ENCODE measurements around the gene NIN.
"Not testable (repeated sequence)": the region's sequence is repeated elsewhere in the genome, so short reads cannot be mapped to it uniquely, and the experiment has no call there.

The NIN gene

DNA sequence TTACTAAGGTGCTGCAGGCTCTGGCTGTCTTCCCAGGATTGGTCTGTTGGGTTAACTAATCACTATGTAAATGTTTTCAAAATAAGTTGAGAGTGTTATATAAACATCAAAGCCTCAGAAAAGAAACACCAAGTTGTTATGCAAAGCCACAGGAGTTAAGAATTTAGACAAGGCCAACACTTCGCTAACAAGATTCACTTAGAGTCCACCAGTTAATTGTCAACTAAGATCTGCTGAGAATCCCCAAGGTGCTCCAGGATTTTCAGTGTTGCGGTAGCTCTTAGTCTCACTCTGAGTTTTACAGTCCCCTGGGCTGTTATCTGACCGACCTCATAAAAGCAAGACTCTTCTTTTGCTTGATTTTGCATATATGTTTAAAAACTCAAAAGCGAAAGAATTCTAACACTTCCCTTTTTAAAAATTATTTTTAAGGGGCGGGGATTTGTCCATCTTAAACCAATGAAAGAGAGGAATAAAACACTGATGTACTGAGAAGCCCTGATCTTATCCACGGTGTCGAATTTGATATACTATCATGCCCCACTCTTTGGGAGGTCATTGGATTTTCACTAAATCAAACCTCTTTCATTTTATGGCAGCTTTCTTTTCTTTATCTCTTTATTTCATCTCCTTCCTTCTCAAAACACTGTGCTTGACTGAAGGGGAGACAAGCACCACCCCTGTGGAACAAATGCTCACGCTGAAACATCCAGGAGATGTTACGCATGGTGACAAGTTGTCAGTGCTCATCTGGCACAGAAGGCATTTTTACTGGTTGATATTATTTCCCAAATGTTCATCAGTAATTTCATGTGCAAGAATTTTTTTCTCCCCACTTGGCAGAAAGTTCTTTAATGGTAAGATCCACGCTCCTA is 7.0 kb downstream of the NIN start:
- DNase-seq (ENCODE audit: low read depth): no peak
- TF ChIP-seq, protein P1, sequence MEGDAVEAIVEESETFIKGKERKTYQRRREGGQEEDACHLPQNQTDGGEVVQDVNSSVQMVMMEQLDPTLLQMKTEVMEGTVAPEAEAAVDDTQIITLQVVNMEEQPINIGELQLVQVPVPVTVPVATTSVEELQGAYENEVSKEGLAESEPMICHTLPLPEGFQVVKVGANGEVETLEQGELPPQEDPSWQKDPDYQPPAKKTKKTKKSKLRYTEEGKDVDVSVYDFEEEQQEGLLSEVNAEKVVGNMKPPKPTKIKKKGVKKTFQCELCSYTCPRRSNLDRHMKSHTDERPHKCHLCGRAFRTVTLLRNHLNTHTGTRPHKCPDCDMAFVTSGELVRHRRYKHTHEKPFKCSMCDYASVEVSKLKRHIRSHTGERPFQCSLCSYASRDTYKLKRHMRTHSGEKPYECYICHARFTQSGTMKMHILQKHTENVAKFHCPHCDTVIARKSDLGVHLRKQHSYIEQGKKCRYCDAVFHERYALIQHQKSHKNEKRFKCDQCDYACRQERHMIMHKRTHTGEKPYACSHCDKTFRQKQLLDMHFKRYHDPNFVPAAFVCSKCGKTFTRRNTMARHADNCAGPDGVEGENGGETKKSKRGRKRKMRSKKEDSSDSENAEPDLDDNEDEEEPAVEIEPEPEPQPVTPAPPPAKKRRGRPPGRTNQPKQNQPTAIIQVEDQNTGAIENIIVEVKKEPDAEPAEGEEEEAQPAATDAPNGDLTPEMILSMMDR (conservative IDR thresholded peaks at IDR 0.05; ENCODE audit: low read depth, low read length): no peak
- no peak overlapping the region for H3K4me3 ChIP-seq (ENCODE audit: low read length)

DNA sequence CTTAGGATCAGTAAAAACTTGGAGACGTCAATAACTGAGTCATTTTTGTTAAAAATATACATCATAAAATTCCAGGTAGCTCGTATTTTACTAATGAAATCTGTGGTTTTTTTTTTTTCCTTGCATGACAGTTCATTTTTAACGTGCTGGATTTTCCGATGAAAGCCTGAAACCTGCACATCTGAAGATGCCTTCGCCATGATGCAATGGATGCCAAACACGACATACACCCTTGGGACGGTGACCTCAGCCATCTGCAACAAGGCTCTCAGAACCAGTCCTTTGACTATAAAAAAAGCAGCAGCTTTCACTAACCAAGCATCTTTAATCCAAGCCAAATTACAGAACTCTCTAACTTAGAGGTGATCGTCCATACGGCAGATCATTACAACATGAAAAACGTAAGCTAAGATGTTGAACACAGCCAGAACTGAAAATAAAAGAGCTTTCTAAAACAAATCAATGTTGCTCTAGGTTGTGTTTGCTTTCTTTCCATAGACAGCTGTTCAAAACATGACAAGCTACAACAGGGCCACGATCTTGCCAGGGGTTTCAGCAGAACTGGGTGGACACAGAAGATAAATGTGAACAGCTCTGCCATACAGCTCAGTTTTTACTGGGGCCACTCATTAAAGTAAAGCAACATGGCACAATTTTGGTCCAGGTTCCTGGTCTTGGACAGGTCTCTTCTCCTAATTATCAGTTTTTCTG is 7.8 kb downstream of the NIN start:
- DNase-seq (ENCODE audit: low read depth): no peak
- H3K4me3 ChIP-seq (ENCODE audit: low read length): no peak overlapping the region
- TF ChIP-seq, protein P1 (conservative IDR thresholded peaks at IDR 0.05; ENCODE audit: low read depth, low read length): no peak

DNA sequence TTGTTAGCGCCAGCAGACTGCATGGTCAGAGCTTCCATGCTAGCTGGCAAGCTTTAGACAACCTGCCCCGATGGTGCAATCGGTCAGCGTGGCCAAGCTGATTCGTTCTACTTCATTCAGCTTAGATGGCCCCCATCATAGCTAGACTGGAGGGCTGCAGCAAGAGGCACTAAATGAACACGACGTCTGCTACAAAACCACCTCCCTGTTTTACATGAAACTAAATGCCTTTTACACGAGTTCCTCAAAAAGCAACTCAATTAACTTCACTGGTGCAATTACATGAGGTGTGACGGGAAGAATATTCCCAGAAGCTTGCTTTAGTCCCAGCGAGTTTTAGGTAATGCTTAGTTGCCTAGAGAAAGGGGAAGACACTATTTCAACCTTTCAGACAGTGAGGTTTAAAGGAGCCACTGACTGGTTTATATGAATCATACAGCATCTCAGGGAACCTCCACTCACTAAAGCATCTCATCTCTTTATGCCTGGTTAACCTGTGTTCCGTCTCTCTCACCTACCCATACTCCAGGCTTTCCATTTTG is 8.4 kb downstream of the NIN start:
- TF ChIP-seq, protein P1 (conservative IDR thresholded peaks at IDR 0.05; ENCODE audit: low read depth, low read length): no peak
- DNase-seq (ENCODE audit: low read depth): no peak
- no peak overlapping the region for H3K4me3 ChIP-seq (ENCODE audit: low read length)

DNA sequence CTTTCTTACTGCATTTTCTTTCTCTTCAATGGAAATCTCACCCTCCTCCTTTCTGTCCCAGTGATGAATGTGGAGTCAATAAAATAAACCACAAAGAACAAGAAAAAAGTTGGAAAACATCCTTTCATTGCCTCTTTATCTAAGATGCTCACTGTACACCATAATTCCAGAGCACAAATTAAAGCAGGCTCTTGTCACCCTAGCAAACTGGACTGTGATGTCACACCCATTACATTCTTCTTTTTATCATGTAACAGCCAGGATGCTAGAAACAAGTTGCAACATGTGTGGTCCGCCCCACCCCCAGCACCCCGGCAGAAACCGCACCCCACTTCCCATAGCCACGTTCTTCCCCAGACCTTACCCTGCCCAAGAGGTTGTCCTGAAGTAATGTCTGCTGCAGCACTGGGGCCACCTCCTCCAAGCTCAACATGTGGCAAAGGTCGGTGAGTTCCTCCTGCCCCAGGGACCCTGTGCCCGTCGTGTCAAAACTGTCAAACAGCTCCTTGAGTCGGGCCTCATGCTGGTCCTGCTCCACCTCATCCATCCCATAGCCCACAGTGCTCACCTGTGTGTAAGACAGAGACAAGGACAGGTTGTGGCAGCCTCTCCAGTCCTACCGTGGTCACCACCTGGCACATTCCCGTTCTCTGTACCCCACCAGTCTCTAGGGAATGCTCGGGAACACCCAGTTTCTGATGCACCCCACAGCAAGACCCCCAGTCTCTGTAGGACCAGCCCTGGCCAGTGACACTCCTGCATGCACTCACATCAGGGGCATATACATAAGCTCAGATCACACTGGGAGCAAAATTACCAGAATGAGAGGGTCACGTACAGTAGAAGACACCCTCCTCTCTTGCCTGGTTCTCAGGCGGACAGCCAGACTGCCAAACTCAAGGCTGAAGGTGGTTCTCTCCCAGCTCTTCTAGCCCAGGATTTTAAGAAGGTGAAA is 9.2 kb downstream of the NIN start:
- H3K4me3 ChIP-seq (ENCODE audit: low read length): no peak overlapping the region
- DNase-seq (ENCODE audit: low read depth): no peak
- TF ChIP-seq, protein P1 (conservative IDR thresholded peaks at IDR 0.05; ENCODE audit: low read depth, low read length): no peak

DNA sequence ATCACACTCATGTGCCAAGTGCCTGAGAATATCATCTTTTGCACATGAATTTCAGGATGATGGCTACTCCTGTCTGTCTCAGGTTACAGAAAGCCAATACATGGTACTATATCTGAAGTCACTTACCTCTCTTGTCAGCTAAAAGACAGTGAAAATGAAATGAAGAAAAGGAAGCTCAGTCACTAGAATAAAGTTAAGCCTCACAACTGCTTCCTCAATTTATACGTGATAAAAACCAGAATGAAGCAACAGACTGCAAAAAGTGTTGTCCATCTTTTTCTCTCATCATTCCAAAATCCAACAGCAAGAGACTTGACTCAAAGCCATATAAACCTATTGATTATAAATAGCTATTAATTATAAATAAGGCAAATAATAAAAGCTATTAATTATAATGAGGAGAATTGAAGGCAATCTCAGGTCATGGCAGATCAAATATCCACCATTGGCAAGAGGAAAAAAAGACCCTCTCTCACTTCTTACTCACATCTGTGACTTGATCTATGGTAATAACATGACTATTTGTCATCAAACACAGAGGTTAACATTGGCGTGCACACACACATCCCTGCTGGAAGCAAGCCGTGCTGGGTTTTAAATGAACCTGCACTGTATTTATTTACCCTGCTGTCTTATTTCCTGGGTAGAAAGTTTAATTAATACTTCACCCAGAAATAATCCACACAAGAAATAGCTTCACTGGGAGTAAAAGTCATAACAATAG is 10.0 kb downstream of the NIN start:
- DNase-seq (ENCODE audit: low read depth): no peak
- H3K4me3 ChIP-seq (ENCODE audit: low read length): no peak overlapping the region
- TF ChIP-seq, protein P1 (conservative IDR thresholded peaks at IDR 0.05; ENCODE audit: low read depth, low read length): no peak

DNA sequence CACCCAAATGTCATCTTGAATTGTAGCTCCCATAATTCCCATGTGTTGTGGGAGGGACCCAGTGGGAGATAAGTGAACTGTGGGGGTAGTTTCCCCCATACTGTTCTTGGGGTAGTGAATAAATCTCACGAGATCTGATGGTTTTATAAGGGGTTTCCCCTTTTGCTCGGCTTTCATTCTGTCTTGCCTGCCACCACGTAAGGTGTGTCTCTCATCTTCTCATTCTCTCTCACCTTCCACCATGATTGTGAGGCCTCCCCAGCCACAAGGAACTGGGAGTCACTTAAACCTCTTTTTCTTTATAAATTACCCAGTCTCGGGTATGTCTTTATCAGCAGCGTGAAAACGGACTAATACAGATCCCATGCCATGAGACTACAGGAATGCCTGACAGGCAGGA is 11.7 kb downstream of the NIN start:
- DNase-seq (ENCODE audit: low read depth); H3K4me3 ChIP-seq (ENCODE audit: low read length): not testable (repeated sequence)
